GM15510 (cell line): Measurements from ENCODE around the gene OR7A5.
"Not testable (repeated sequence)": the region's sequence is repeated elsewhere in the genome, so short reads cannot be mapped to it uniquely, and the experiment has no call there.

Source experiments
- POLR2A ChIP-seq: IDR thresholded peaks from 3 replicates; pipeline ENCODE4 v1.6.1; 2011; ENCODE audit warnings: borderline replicate concordance; ENCODE audit not compliant: insufficient read length; ENCODE audit errors: extremely low read depth

Gene OR7A5

GRCh38 chr19:14795078-14795721 lies 39.8 kb downstream of the OR7A5 start:
- no peak for TF ChIP-seq POLR2A

- no peak for TF ChIP-seq POLR2A
These were observed 48.5 kb downstream of the OR7A5 start for GRCh38 chr19:14786421-14786851.

- no peak for TF ChIP-seq POLR2A
These were observed 52.2 kb downstream of the OR7A5 start for GRCh38 chr19:14782626-14783409.

GRCh38 chr19:14779151-14779550 lies 55.8 kb downstream of the OR7A5 start:
- TF ChIP-seq POLR2A, result no peak

GRCh38 chr19:14778110-14778845 lies 56.7 kb downstream of the OR7A5 start, which contains the start of gene ADGRE2:
TSS of gene ADGRE2 (minus strand) at chr19:14778560. CDS start at chr19:14776756, 1,804 bp downstream.
- not testable (repeated sequence) for TF ChIP-seq POLR2A
